ENCODE measurements around the gene BST2.

- TF ChIP-seq CTCF (conservative IDR thresholded peaks at IDR 0.05; ENCODE audit: low read depth, low read length) (no peak), MAZ (IDR thresholded peaks at IDR 0.05; ENCODE audit: borderline replicate concordance, low read depth, low read length) (no peak), POLR2A (IDR thresholded peaks at IDR 0.05; ENCODE audit: low read depth, low read length) (no peak), MXI1 (IDR thresholded peaks at IDR 0.05; ENCODE audit: borderline replicate concordance, low read depth, low read length) (no peak), ELK1 (IDR thresholded peaks at IDR 0.05; ENCODE audit: borderline replicate concordance, low read depth, low read length) (no peak), RCOR1 (IDR thresholded peaks at IDR 0.05; ENCODE audit: insufficient replicate concordance, low read length) (no peak), RFX5 (IDR thresholded peaks at IDR 0.05; ENCODE audit: low read depth, low read length) (no peak), USF2 (IDR thresholded peaks at IDR 0.05; ENCODE audit: low read depth, low read length) (no peak)
Measured at GRCh38 chr19:17401628-17402027, 3.8 kb downstream of the BST2 start.

Data from IMR-90 (cell line).